Measurements from ENCODE around the gene PSEN2. TPM values are rescaled to one million over a fixed set of nuclear protein-coding genes. Genes with fewer than 3 reads are reported as not detected.

The PSEN2 gene
- total and polyA plus RNA-seq, 2 donors (not counting 1 experiment from before 2014, with no cell fraction given), result 15.8 to 26.0 TPM

DNA sequence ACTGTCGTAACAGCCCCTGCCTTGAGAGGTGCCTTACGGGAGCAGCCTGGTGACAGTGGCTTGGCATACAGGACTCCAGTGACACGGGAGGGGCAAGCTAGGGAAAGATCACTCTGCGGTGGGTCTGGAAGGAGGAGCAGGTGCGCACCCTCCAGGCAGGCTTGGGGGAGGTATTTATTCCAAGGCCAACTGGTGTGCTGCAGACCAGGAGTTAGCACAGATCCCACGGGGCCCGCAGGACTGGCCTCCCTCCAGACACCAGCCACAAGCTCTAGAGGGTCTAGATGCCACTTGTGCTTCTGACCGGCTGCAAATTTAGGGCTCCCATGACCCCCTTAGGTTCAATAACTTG lies 22.1 kb downstream of the PSEN2 start:
- no peak overlapping the region for H2AFZ ChIP-seq (ENCODE audit: insufficient read depth, low read depth, low read length, poor library complexity, severe bottlenecking)
- no peaks in the 10 kb centered on the region for H3K27me3 ChIP-seq (replicated peaks in 1 of 4; ENCODE audit: control extremely low read depth in 1 of 4, control insufficient read depth in 3 of 4, insufficient read depth in 4 of 4, low read length in 3 of 4)

GRCh38 chr1:226893936-226894335 lies 23.5 kb downstream of the PSEN2 start:
- Mint-ChIP-seq H3K9me3 (ENCODE audit: insufficient read depth) (no peaks in the 10 kb centered on the region), H3K27me3 (no peaks in the 10 kb centered on the region), H3K27ac (no peak overlapping the region), H3K4me3 (no peak overlapping the region), H3K4me1 (no peaks in the 10 kb centered on the region)
- Histone ChIP-seq H3K4me2 (replicated peaks; ENCODE audit: low read depth, low read length, poor library complexity, severe bottlenecking) (no peak overlapping the region), H2AFZ (ENCODE audit: insufficient read depth, low read depth, low read length, poor library complexity, severe bottlenecking) (no peak overlapping the region), H3K4me3 (ENCODE audit: control extremely low read depth in 1 of 5, extremely low read depth in 1 of 5, insufficient read depth in 1 of 5, low read depth in 2 of 5, low read length in 4 of 5) (no peak overlapping the region), H4K20me1 (ENCODE audit: control insufficient read depth, insufficient read depth, low read length, poor library complexity, severe bottlenecking) (no peaks in the 10 kb centered on the region), H3K9me3 (ENCODE audit: control extremely low read depth in 1 of 3, control insufficient read depth in 2 of 3, insufficient read depth in 1 of 3, low read length in 2 of 3) (no peaks in the 10 kb centered on the region), H3K9ac (ENCODE audit: low read length) (no peak overlapping the region), H3K4me1 (ENCODE audit: control insufficient read depth in 2 of 2, insufficient read depth in 2 of 2, low read length in 2 of 2) (no peaks in the 10 kb centered on the region), H3K27ac (ENCODE audit: low read length in 2 of 2) (no peak overlapping the region), H3K36me3 (replicated peaks in 1 of 2; ENCODE audit: control extremely low read depth in 1 of 2, control insufficient read depth in 1 of 2, extremely low read depth in 1 of 2, insufficient read depth in 2 of 2, low read length in 1 of 2) (peaks cover 1 to 5% of the 10 kb centered on the region in 2 experiments), H3K79me2 (ENCODE audit: control insufficient read depth, insufficient read depth, low read length) (no peaks in the 10 kb centered on the region), H3K27me3 (replicated peaks in 1 of 4; ENCODE audit: control extremely low read depth in 1 of 4, control insufficient read depth in 3 of 4, insufficient read depth in 4 of 4, low read length in 3 of 4) (no peaks in the 10 kb centered on the region)
- intact Hi-C loops (cut with micrococcal nuclease), result no loop called here
- POLR2A ChIA-PET, result no interaction called here
- ATAC-seq (ENCODE audit: low read depth) (no peak), DNase-seq (no peak)
- WGBS (ENCODE audit: insufficient coverage), result 96% methylated on average over 10 of the region's 13 CpGs
- CTCF ChIA-PET, result no interaction called here
- TF ChIP-seq EZH2 (IDR thresholded peaks at IDR 0.05; ENCODE audit: borderline replicate concordance, insufficient read depth, low read depth, low read length, poor library complexity, severe bottlenecking) (no peak), CTCF (IDR thresholded peaks at IDR 0.05) (no peak)

More for the DNA sequence above, 22.1 kb downstream of the PSEN2 start:
- Histone ChIP-seq H3K4me2 (replicated peaks; ENCODE audit: low read depth, low read length, poor library complexity, severe bottlenecking) (no peak overlapping the region), H3K4me1 (ENCODE audit: control insufficient read depth in 2 of 2, insufficient read depth in 2 of 2, low read length in 2 of 2) (no peaks in the 10 kb centered on the region), H3K9me3 (ENCODE audit: control extremely low read depth in 1 of 3, control insufficient read depth in 2 of 3, insufficient read depth in 1 of 3, low read length in 2 of 3) (no peaks in the 10 kb centered on the region), H3K9ac (ENCODE audit: low read length) (no peak overlapping the region), H3K4me3 (ENCODE audit: control extremely low read depth in 1 of 5, extremely low read depth in 1 of 5, insufficient read depth in 1 of 5, low read depth in 2 of 5, low read length in 4 of 5) (no peak overlapping the region), H4K20me1 (ENCODE audit: control insufficient read depth, insufficient read depth, low read length, poor library complexity, severe bottlenecking) (no peaks in the 10 kb centered on the region), H3K36me3 (replicated peaks in 1 of 2; ENCODE audit: control extremely low read depth in 1 of 2, control insufficient read depth in 1 of 2, extremely low read depth in 1 of 2, insufficient read depth in 2 of 2, low read length in 1 of 2) (peaks cover 0 to 5% of the 10 kb centered on the region in 2 experiments), H3K79me2 (ENCODE audit: control insufficient read depth, insufficient read depth, low read length) (no peaks in the 10 kb centered on the region), H3K27ac (ENCODE audit: low read length in 2 of 2) (no peak overlapping the region)
- 96% methylated on average over 8 of the region's 8 CpGs for WGBS (ENCODE audit: insufficient coverage)
- intact Hi-C loops (cut with micrococcal nuclease), result no loop called here
- no peaks in the 10 kb centered on the region for H3K27me3 Mint-ChIP-seq
- DNase-seq (no peak), ATAC-seq (ENCODE audit: low read depth) (no peak)
- CTCF ChIA-PET, result no interaction called here
- H3K9me3 Mint-ChIP-seq (ENCODE audit: insufficient read depth), result no peaks in the 10 kb centered on the region
- TF ChIP-seq CTCF (IDR thresholded peaks at IDR 0.05), result no peak
- TF ChIP-seq EZH2 (IDR thresholded peaks at IDR 0.05; ENCODE audit: borderline replicate concordance, insufficient read depth, low read depth, low read length, poor library complexity, severe bottlenecking), result no peak
- no peak overlapping the region for H3K27ac Mint-ChIP-seq
- POLR2A ChIA-PET, result no interaction called here
- no peak overlapping the region for H3K4me3 Mint-ChIP-seq
- H3K4me1 Mint-ChIP-seq, result no peaks in the 10 kb centered on the region

Data from B cell (primary cell).